Measurements from ENCODE around the gene RPRM.

GRCh38 chr2:153431114-153431513, 47.4 kb downstream of the RPRM start:
- no peak for TF ChIP-seq POLR2A (IDR thresholded peaks at IDR 0.05)
- TF ChIP-seq CTCF (IDR thresholded peaks at IDR 0.05), result no peak
